ENCODE data around the gene VSIG10. TPM values are rescaled to one million over a fixed set of nuclear protein-coding genes. Genes with fewer than 3 reads are reported as not detected.

The VSIG10 gene
- total and polyA plus RNA-seq, 7 donors: 22.2 to 59.9 (median 28.5) TPM

DNA sequence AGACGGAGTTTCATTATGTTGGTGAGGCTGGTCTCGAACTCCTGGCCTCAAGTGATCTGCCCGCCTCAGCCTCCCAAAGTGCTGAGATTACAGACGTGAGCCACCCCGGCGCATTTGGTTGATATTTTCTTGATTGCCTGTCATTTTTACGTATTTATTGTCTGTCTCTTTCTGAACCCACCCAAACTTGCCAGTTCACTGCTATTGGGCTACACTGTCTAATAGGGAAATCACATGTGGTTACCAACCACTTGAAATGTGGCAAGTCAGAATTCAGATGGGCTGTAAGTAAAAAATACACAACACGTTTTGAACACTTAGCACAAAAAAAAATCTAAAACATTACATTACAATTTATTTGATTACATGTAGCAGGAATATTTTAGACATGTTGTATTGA lies 44.9 kb downstream of the VSIG10 start:
- no peaks in the 10 kb centered on the region for H3K36me3 ChIP-seq
- intact Hi-C loops (cut with DNase I): no loop called here
- no peak for DNase-seq
- no peaks in the 10 kb centered on the region for H3K9me3 ChIP-seq
- H3K27me3 ChIP-seq: no peaks in the 10 kb centered on the region
- H3K4me1 ChIP-seq: peaks cover 0 to 38% (median 32%) of the 10 kb centered on the region in 4 donors
- TF ChIP-seq, protein P1, sequence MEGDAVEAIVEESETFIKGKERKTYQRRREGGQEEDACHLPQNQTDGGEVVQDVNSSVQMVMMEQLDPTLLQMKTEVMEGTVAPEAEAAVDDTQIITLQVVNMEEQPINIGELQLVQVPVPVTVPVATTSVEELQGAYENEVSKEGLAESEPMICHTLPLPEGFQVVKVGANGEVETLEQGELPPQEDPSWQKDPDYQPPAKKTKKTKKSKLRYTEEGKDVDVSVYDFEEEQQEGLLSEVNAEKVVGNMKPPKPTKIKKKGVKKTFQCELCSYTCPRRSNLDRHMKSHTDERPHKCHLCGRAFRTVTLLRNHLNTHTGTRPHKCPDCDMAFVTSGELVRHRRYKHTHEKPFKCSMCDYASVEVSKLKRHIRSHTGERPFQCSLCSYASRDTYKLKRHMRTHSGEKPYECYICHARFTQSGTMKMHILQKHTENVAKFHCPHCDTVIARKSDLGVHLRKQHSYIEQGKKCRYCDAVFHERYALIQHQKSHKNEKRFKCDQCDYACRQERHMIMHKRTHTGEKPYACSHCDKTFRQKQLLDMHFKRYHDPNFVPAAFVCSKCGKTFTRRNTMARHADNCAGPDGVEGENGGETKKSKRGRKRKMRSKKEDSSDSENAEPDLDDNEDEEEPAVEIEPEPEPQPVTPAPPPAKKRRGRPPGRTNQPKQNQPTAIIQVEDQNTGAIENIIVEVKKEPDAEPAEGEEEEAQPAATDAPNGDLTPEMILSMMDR (IDR thresholded peaks at IDR 0.05): no peak
- TF ChIP-seq POLR2A (IDR thresholded peaks at IDR 0.05) (no peak), EP300 (IDR thresholded peaks at IDR 0.05) (no peak), POLR2AphosphoS5 (IDR thresholded peaks at IDR 0.05) (no peak)
- peak overlapping the region; percentile 94 to 98 (median 98) for H3K27ac ChIP-seq
- WGBS, 2 donors: 91% methylated on average over 8 of the region's 8 CpGs
- H3K4me3 ChIP-seq: no peak overlapping the region

DNA sequence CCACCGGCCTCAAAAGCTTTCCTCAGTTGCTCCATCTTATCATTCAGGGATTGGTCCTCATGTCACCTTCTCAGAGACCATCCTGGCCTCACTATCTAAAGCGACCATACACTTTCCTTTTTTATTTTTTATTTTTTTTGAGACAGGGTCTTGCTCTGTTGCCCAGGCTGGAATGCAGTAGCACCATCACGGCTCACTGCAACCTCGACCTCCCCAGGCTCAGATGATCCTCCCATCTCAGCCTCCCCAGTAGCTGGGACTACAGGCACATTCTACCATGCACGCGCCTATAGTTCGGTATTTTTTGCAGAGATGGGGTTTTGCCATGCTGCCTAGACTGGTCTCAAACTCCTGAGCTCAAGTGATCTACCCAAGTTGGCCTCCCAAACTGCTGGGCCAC lies 45.6 kb downstream of the VSIG10 start:
- Histone ChIP-seq H3K4me3 (no peak overlapping the region), H3K27ac (no peak overlapping the region), H3K27me3 (no peaks in the 10 kb centered on the region), H3K36me3 (no peaks in the 10 kb centered on the region), H3K9me3 (no peaks in the 10 kb centered on the region), H3K4me1 (peaks cover 0 to 40% (median 34%) of the 10 kb centered on the region in 4 donors)
- WGBS, 2 donors: 95 to 96% methylated on average over 7 of the region's 7 CpGs
- TF ChIP-seq POLR2A (IDR thresholded peaks at IDR 0.05) (no peak), EP300 (IDR thresholded peaks at IDR 0.05) (no peak), POLR2AphosphoS5 (IDR thresholded peaks at IDR 0.05) (no peak)
- TF ChIP-seq, protein P1 (IDR thresholded peaks at IDR 0.05): no peak
- intact Hi-C loops (cut with DNase I): no loop called here
- DNase-seq: no peak

DNA sequence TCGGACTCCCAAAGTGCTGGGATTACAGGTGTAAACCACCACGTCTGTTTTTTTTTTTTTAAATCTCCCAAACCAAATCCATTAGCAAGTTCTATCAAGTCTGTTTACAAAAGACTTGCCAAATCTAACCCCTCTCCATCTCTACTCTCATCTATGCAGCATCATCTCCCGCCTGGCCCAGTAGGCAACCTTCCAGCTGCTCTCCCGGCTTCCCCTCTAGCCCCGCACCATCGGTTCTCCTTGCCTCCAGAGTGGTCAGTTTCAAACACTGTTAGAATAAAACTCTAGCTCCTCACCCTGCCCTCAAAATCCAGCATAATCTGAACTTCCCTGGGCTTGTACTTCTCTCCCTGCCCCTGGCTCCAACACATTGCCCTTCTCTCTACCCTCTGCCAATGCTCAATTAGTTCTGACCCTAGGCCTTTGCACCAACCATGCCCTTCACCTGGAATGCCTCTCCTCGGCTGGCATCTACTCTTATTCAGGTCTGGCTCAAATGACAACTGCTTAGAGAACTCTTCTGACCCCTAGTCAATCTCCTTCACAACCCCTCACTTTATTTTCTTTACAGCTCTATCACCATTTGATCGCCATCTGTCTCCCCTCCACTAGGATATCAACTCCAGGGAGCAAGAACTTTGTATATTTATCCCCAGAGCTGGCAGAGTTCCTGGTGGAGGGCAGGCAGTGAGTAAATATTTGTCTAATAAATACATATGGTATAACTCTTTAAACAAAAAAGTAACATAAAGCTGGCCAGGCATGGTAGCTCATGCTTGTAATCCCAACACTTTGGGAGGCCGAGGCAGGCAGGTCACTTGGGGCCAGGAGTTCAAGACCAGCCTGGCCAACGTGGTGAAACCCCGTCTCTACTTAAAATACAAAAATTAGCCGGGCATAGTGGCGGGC lies 47.7 kb downstream of the VSIG10 start:
- DNase-seq: no peak
- 56 to 74% methylated on average over 13 of the region's 13 CpGs for WGBS, 2 donors
- no peak overlapping the region for H3K4me3 ChIP-seq
- peaks cover 0 to 12% (median 2%) of the 10 kb centered on the region in 4 donors for H3K36me3 ChIP-seq
- TF ChIP-seq EP300 (IDR thresholded peaks at IDR 0.05): no peak
- TF ChIP-seq POLR2A (IDR thresholded peaks at IDR 0.05): no peak
- TF ChIP-seq, protein P1 (IDR thresholded peaks at IDR 0.05): no peak
- no peak for TF ChIP-seq POLR2AphosphoS5 (IDR thresholded peaks at IDR 0.05)
- H3K4me1 ChIP-seq: peaks cover 0 to 49% (median 43%) of the 10 kb centered on the region in 4 donors
- no peaks in the 10 kb centered on the region for H3K27me3 ChIP-seq
- no peaks in the 10 kb centered on the region for H3K9me3 ChIP-seq
- H3K27ac ChIP-seq: peak overlapping the region in 2 of 4 donors; percentile 25 to 26
- intact Hi-C loops (cut with DNase I): no loop called here

DNA sequence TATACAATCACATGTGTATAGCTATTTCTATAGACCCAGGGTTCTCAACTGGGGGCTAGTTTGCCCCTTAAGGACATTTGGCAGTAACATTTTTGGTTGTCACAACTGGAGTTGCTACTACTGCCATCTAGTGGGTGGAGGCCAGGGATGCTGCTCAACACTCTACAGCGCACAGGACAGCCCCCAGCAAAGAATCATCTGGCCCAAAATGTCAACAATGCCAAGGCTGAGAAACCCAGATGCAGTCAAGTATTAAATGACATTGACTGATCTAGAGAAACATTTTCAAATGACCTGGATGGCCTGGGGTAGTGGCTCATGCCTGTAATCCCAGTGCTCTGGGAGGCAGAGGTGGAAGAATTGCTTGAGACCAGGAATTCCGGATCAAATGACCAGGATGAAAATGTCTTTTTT lies 48.7 kb downstream of the VSIG10 start:
- WGBS, 2 donors: 69 to 82% methylated on average over 2 of the region's 2 CpGs
- no peak for DNase-seq
- no peak for TF ChIP-seq POLR2A (IDR thresholded peaks at IDR 0.05)
- TF ChIP-seq EP300 (IDR thresholded peaks at IDR 0.05): no peak
- TF ChIP-seq, protein P1 (IDR thresholded peaks at IDR 0.05): peak in 2 of 4 experiments; percentile 27 to 52
- Histone ChIP-seq H3K27ac (peak overlapping the region in 2 of 4 donors; percentile 14 to 32), H3K4me1 (peaks cover 0 to 47% (median 42%) of the 10 kb centered on the region in 4 donors), H3K9me3 (no peaks in the 10 kb centered on the region), H3K27me3 (no peaks in the 10 kb centered on the region), H3K36me3 (peaks cover 0 to 22% (median 4%) of the 10 kb centered on the region in 4 donors), H3K4me3 (no peak overlapping the region)
- intact Hi-C loops (cut with DNase I): no loop called here
